Naive B cell (primary cell): ENCODE measurements around the gene COL23A1. TPM values are rescaled to one million over a fixed set of nuclear protein-coding genes. Genes with fewer than 3 reads are reported as not detected.

ENCODE experiments used
- ATAC-seq, 2 donors: fragments of 150-1000 bp; cut with Tn5 transposase; 2 replicates each; pipeline ENCODE4 v1.10.0; 2021; ENCODE audit warnings: low read depth in 2 of 2, mild to moderate bottlenecking in 2 of 2, moderate library complexity in 2 of 2
- DNase-seq: peaks from one replicate; pipeline ENCODE4 v3.0.0; 2022
- H3K27ac Mint-ChIP-seq, 6 donors: one replicate each; pipeline ENCODE4 v1.8.0; 2020 to 2022; ENCODE audit warnings: mild to moderate bottlenecking in 6 of 6, mixed read lengths in 6 of 6, moderate library complexity in 5 of 6, inconsistent platforms in 2 of 6
- H3K27me3 Mint-ChIP-seq, 3 donors: one replicate each; pipeline ENCODE4 v1.8.0; 2021 to 2022; ENCODE audit warnings: mixed read lengths in 3 of 3, mild to moderate bottlenecking in 1 of 3
- H3K36me3 Mint-ChIP-seq, 2 donors: one replicate each; pipeline ENCODE4 v1.8.0; 2020 to 2022; ENCODE audit warnings: mixed read lengths in 2 of 2, inconsistent platforms in 1 of 2, mild to moderate bottlenecking in 1 of 2
- H3K4me1 Mint-ChIP-seq, 3 donors: one replicate each; pipeline ENCODE4 v1.8.0; 2020 to 2022; ENCODE audit warnings: mixed read lengths in 3 of 3, inconsistent platforms in 1 of 3, mild to moderate bottlenecking in 1 of 3, moderate library complexity in 1 of 3
- H3K4me3 Mint-ChIP-seq, 8 donors: one replicate each; pipeline ENCODE4 v1.8.0; 2020 to 2022; ENCODE audit warnings: mild to moderate bottlenecking in 8 of 8, mixed read lengths in 8 of 8, moderate library complexity in 8 of 8, inconsistent platforms in 2 of 8
- H3K9me3 Mint-ChIP-seq, 7 donors: one replicate each; pipeline ENCODE4 v1.8.0; 2020 to 2022; ENCODE audit warnings: mixed read lengths in 7 of 7, mild to moderate bottlenecking in 5 of 7, inconsistent platforms in 2 of 7, moderate library complexity in 1 of 7
- polyA plus RNA-seq, 6 donors: library from polyadenylated mRNA; unstranded; fragments of 300-500 nt; fragmentation: Illumina TruSeq; gene quantifications; one replicate each; pipeline ENCODE4 v1.2.3, GENCODE V29; 2021; ENCODE audit warnings: low read depth in 6 of 6

Gene COL23A1
- polyA plus RNA-seq, 6 donors from 2014 or later, result 0.16 TPM; not detected in 5

- Mint-ChIP-seq H3K36me3 (no peaks in the 10 kb centered on the region), H3K4me3 (no peak overlapping the region), H3K4me1 (peaks cover 3 to 5% (median 4%) of the 10 kb centered on the region in 3 donors), H3K27me3 (no peaks in the 10 kb centered on the region), H3K9me3 (no peaks in the 10 kb centered on the region), H3K27ac (no peak overlapping the region)
- ATAC-seq (no peak), DNase-seq (no peak)
These were observed 152.7 kb downstream of the COL23A1 start for GRCh38 chr5:178437386-178438075.

- ATAC-seq, result no peak
- H3K36me3 Mint-ChIP-seq, result no peaks in the 10 kb centered on the region
- no peaks in the 10 kb centered on the region for H3K27me3 Mint-ChIP-seq
- peak overlapping the region in 1 of 8 donors; percentile 78 for H3K4me3 Mint-ChIP-seq
- peaks cover 0 to 3% (median 0%) of the 10 kb centered on the region in 3 donors for H3K4me1 Mint-ChIP-seq
- no peak overlapping the region for H3K27ac Mint-ChIP-seq
- no peak for DNase-seq
- H3K9me3 Mint-ChIP-seq, result peaks cover 0 to 4% (median 0%) of the 10 kb centered on the region in 7 donors
These were observed 153.8 kb downstream of the COL23A1 start for GRCh38 chr5:178436326-178436940.

GRCh38 chr5:178435321-178436238, 154.6 kb downstream of the COL23A1 start:
- no peak for ATAC-seq
- peak overlapping the region in 2 of 8 donors; percentile 22 to 78 for H3K4me3 Mint-ChIP-seq
- H3K36me3 Mint-ChIP-seq, result no peaks in the 10 kb centered on the region
- peaks cover 0 to 3% (median 0%) of the 10 kb centered on the region in 3 donors for H3K4me1 Mint-ChIP-seq
- H3K27me3 Mint-ChIP-seq, result no peaks in the 10 kb centered on the region
- H3K27ac Mint-ChIP-seq, result peak overlapping the region in 1 of 6 donors; percentile 49
- DNase-seq, result no peak
- peaks cover 0 to 8% (median 2%) of the 10 kb centered on the region in 7 donors for H3K9me3 Mint-ChIP-seq

- peaks cover 0 to 3% (median 0%) of the 10 kb centered on the region in 3 donors for H3K4me1 Mint-ChIP-seq
- peaks cover 0 to under 1% (median 0%) of the 10 kb centered on the region in 3 donors for H3K27me3 Mint-ChIP-seq
- H3K9me3 Mint-ChIP-seq, result peaks cover 0 to 8% (median 2%) of the 10 kb centered on the region in 7 donors
- DNase-seq (no peak), ATAC-seq (no peak)
- no peak overlapping the region for H3K27ac Mint-ChIP-seq
- no peak overlapping the region for H3K4me3 Mint-ChIP-seq
- H3K36me3 Mint-ChIP-seq, result no peaks in the 10 kb centered on the region
These were observed 155.3 kb downstream of the COL23A1 start for GRCh38 chr5:178434851-178435250.

- Mint-ChIP-seq H3K27ac (no peak overlapping the region), H3K4me3 (no peak overlapping the region), H3K9me3 (peaks cover 0 to 8% (median 2%) of the 10 kb centered on the region in 7 donors), H3K27me3 (peaks cover 0 to 4% (median 0%) of the 10 kb centered on the region in 3 donors), H3K36me3 (no peaks in the 10 kb centered on the region), H3K4me1 (peaks cover 0 to 3% (median 0%) of the 10 kb centered on the region in 3 donors)
- DNase-seq (no peak), ATAC-seq (no peak)
These were observed 156.0 kb downstream of the COL23A1 start for GRCh38 chr5:178434016-178434761.

- no peak for ATAC-seq
- DNase-seq, result no peak
- H3K27me3 Mint-ChIP-seq, result peaks cover 0 to 4% (median 0%) of the 10 kb centered on the region in 3 donors
- H3K9me3 Mint-ChIP-seq, result peaks cover 0 to 8% (median 2%) of the 10 kb centered on the region in 7 donors
- H3K36me3 Mint-ChIP-seq, result no peaks in the 10 kb centered on the region
- H3K4me1 Mint-ChIP-seq, result peaks cover 0 to 3% (median 0%) of the 10 kb centered on the region in 3 donors
- H3K27ac Mint-ChIP-seq, result peak overlapping the region in 1 of 6 donors; percentile 20
- no peak overlapping the region for H3K4me3 Mint-ChIP-seq
These were observed 156.9 kb downstream of the COL23A1 start for GRCh38 chr5:178433273-178433775.

- Mint-ChIP-seq H3K4me3 (no peak overlapping the region), H3K36me3 (no peaks in the 10 kb centered on the region), H3K9me3 (peaks cover 0 to 8% (median 2%) of the 10 kb centered on the region in 7 donors), H3K27ac (peak overlapping the region in 2 of 6 donors; percentile 20 to 91), H3K4me1 (peaks cover 0 to 3% (median 0%) of the 10 kb centered on the region in 3 donors), H3K27me3 (peaks cover 0 to 4% (median 0%) of the 10 kb centered on the region in 3 donors)
- no peak for DNase-seq
- no peak for ATAC-seq
These were observed 157.5 kb downstream of the COL23A1 start for GRCh38 chr5:178432421-178433272.

- H3K4me3 Mint-ChIP-seq, result no peak overlapping the region
These were observed 158.4 kb downstream of the COL23A1 start for GRCh38 chr5:178431782-178432165.

GRCh38 chr5:178431063-178431781, 159.0 kb downstream of the COL23A1 start:
- ATAC-seq, result no peak
- peaks cover 0 to 8% (median 2%) of the 10 kb centered on the region in 7 donors for H3K9me3 Mint-ChIP-seq
- H3K27me3 Mint-ChIP-seq, result peaks cover 0 to 4% (median 1%) of the 10 kb centered on the region in 3 donors
- no peak overlapping the region for H3K27ac Mint-ChIP-seq
- H3K4me1 Mint-ChIP-seq, result peaks cover 0 to 3% (median 0%) of the 10 kb centered on the region in 3 donors
- H3K4me3 Mint-ChIP-seq, result no peak overlapping the region
- no peak for DNase-seq
- no peaks in the 10 kb centered on the region for H3K36me3 Mint-ChIP-seq

More at GRCh38 chr5:178431782-178432165, 158.4 kb downstream of the COL23A1 start:
- H3K27ac Mint-ChIP-seq, result peak overlapping the region in 1 of 6 donors; percentile 11
- DNase-seq (no peak), ATAC-seq (no peak)
- peaks cover 0 to 3% (median 0%) of the 10 kb centered on the region in 3 donors for H3K4me1 Mint-ChIP-seq
- H3K36me3 Mint-ChIP-seq, result no peaks in the 10 kb centered on the region
- H3K9me3 Mint-ChIP-seq, result peaks cover 0 to 8% (median 2%) of the 10 kb centered on the region in 7 donors
- H3K27me3 Mint-ChIP-seq, result peaks cover 0 to 4% (median 0%) of the 10 kb centered on the region in 3 donors

- Mint-ChIP-seq H3K27me3 (peaks cover 0 to 4% (median 4%) of the 10 kb centered on the region in 3 donors), H3K27ac (no peak overlapping the region), H3K4me1 (no peaks in the 10 kb centered on the region), H3K4me3 (peak overlapping the region in 1 of 8 donors; percentile 69), H3K9me3 (peaks cover 0 to 8% (median 2%) of the 10 kb centered on the region in 7 donors), H3K36me3 (no peaks in the 10 kb centered on the region)
- no peak for DNase-seq
- ATAC-seq, result no peak
These were observed 159.8 kb downstream of the COL23A1 start for GRCh38 chr5:178430186-178431062.
